ENCODE measurements around the gene NR4A2.

- TF ChIP-seq CTCF (IDR thresholded peaks at IDR 0.05) (no peak), POLR2A (IDR thresholded peaks at IDR 0.05) (no peak)
Observed at GRCh38 chr2:156343096-156343939, 10.8 kb upstream of the NR4A2 start.
